ENCODE measurements around the gene C20orf202.
"Not testable (repeated sequence)": the region's sequence is repeated elsewhere in the genome, so short reads cannot be mapped to it uniquely, and the experiment has no call there.

C20orf202 gene

GRCh38 chr20:1245578-1245977 lies 42.3 kb downstream of the C20orf202 start:
- no CpG with 5 or more reads among the region's 2 CpGs for WGBS (ENCODE audit: insufficient coverage, insufficient read length)
- no peak overlapping the region for H3K27ac ChIP-seq (ENCODE audit: low read length)
- no peak for DNase-seq (ENCODE audit: low read depth, low spot score)
- H3K4me3 ChIP-seq (ENCODE audit: low read length), result no peak overlapping the region
- no peaks in the 10 kb centered on the region for H3K9me3 ChIP-seq (ENCODE audit: control insufficient read depth, insufficient read depth, low read length)
- no peaks in the 10 kb centered on the region for H3K27me3 ChIP-seq (ENCODE audit: control insufficient read depth, insufficient read depth, low read length)
- H3K4me1 ChIP-seq (ENCODE audit: control insufficient read depth, insufficient read depth, low read length), result no peaks in the 10 kb centered on the region
- no peaks in the 10 kb centered on the region for H3K36me3 ChIP-seq (ENCODE audit: control insufficient read depth, insufficient read depth, low read length)

GRCh38 chr20:1247689-1248088 lies 44.4 kb downstream of the C20orf202 start:
- Histone ChIP-seq H3K27ac (ENCODE audit: low read length) (no peak overlapping the region), H3K4me1 (ENCODE audit: control insufficient read depth, insufficient read depth, low read length) (no peaks in the 10 kb centered on the region), H3K36me3 (ENCODE audit: control insufficient read depth, insufficient read depth, low read length) (no peaks in the 10 kb centered on the region), H3K4me3 (ENCODE audit: low read length) (no peak overlapping the region), H3K9me3 (ENCODE audit: control insufficient read depth, insufficient read depth, low read length) (no peaks in the 10 kb centered on the region), H3K27me3 (ENCODE audit: control insufficient read depth, insufficient read depth, low read length) (no peaks in the 10 kb centered on the region)
- DNase-seq (ENCODE audit: low read depth, low spot score), result no peak

DNA sequence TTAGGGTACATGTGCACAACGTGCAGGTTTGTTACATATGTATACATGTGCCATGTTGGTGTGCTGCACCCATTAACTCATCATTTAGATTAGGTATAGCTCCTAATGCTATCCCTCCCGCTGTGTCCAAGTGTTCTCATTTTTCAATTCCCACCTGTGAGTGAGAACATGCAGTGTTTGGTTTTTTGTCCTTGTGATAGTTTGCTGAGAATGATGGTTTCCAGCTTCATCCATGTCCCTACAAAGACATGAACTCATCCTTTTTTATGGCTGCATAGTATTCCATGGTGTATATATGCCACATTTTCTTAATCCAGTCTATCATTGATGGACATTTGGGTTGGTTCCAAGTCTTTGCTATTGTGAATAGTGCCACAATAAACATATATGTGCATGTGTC lies 47.0 kb downstream of the C20orf202 start:
- no CpG with 5 or more reads among the region's 2 CpGs for WGBS (ENCODE audit: insufficient coverage, insufficient read length)
- H3K27ac ChIP-seq (ENCODE audit: low read length); H3K9me3 ChIP-seq (ENCODE audit: control insufficient read depth, insufficient read depth, low read length); DNase-seq (ENCODE audit: low read depth, low spot score); H3K27me3 ChIP-seq (ENCODE audit: control insufficient read depth, insufficient read depth, low read length); H3K36me3 ChIP-seq (ENCODE audit: control insufficient read depth, insufficient read depth, low read length); H3K4me3 ChIP-seq (ENCODE audit: low read length); H3K4me1 ChIP-seq (ENCODE audit: control insufficient read depth, insufficient read depth, low read length): not testable (repeated sequence)

- DNase-seq (ENCODE audit: low read depth, low spot score), result no peak
- H3K4me3 ChIP-seq (ENCODE audit: low read length), result no peak overlapping the region
- no peaks in the 10 kb centered on the region for H3K9me3 ChIP-seq (ENCODE audit: control insufficient read depth, insufficient read depth, low read length)
- H3K4me1 ChIP-seq (ENCODE audit: control insufficient read depth, insufficient read depth, low read length), result no peaks in the 10 kb centered on the region
- H3K36me3 ChIP-seq (ENCODE audit: control insufficient read depth, insufficient read depth, low read length), result no peaks in the 10 kb centered on the region
- H3K27ac ChIP-seq (ENCODE audit: low read length), result no peak overlapping the region
- WGBS (ENCODE audit: insufficient coverage, insufficient read length), result no CpG with 5 or more reads among the region's 3 CpGs
- H3K27me3 ChIP-seq (ENCODE audit: control insufficient read depth, insufficient read depth, low read length), result no peaks in the 10 kb centered on the region
These were observed 49.2 kb downstream of the C20orf202 start for GRCh38 chr20:1252416-1252815.

DNA sequence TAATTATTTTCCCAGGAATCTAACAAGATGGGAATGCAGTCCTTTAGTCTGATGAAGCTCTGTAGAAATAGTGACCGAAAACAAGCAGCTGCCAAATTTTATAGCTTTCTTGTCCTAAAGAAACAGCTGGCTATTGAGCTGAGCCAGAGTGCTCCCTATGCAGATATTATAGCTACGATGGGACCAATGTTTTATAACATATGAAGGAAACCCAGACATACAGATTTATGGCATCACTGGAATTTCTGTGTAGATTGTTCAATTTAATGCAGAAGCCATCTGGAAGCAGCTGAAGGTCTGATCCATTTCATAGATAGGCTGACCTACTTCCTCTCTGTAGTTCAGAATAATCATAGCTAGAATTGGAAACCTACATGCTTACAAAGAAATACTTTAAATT lies 51.0 kb downstream of the C20orf202 start:
- no peaks in the 10 kb centered on the region for H3K4me1 ChIP-seq (ENCODE audit: control insufficient read depth, insufficient read depth, low read length)
- WGBS (ENCODE audit: insufficient coverage, insufficient read length), result no CpG with 5 or more reads among the region's 2 CpGs
- no peaks in the 10 kb centered on the region for H3K27me3 ChIP-seq (ENCODE audit: control insufficient read depth, insufficient read depth, low read length)
- DNase-seq (ENCODE audit: low read depth, low spot score), result no peak
- no peaks in the 10 kb centered on the region for H3K36me3 ChIP-seq (ENCODE audit: control insufficient read depth, insufficient read depth, low read length)
- no peak overlapping the region for H3K27ac ChIP-seq (ENCODE audit: low read length)
- no peak overlapping the region for H3K4me3 ChIP-seq (ENCODE audit: low read length)
- no peaks in the 10 kb centered on the region for H3K9me3 ChIP-seq (ENCODE audit: control insufficient read depth, insufficient read depth, low read length)

DNA sequence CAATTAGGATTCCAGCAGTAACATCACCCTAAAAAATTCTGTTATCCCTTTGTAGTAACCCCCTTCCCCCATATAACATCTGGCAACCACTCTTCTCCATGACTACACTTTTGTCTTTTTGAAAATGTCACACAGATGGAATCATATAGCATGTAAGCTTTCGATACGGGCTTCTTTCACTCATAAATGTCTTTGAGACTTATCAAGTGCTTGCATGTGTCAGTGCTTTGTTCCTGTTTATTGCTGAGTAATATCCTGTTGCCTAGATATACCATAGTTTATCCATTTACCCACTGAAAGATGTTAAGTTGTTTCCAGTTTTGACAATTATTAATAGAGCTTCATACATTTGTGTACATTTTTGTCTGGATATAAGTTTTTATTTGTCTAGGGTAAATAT lies 52.4 kb downstream of the C20orf202 start:
- no peaks in the 10 kb centered on the region for H3K36me3 ChIP-seq (ENCODE audit: control insufficient read depth, insufficient read depth, low read length)
- no peak for DNase-seq (ENCODE audit: low read depth, low spot score)
- H3K4me1 ChIP-seq (ENCODE audit: control insufficient read depth, insufficient read depth, low read length), result no peaks in the 10 kb centered on the region
- no CpG with 5 or more reads among the region's 2 CpGs for WGBS (ENCODE audit: insufficient coverage, insufficient read length)
- no peaks in the 10 kb centered on the region for H3K27me3 ChIP-seq (ENCODE audit: control insufficient read depth, insufficient read depth, low read length)
- H3K4me3 ChIP-seq (ENCODE audit: low read length), result no peak overlapping the region
- H3K27ac ChIP-seq (ENCODE audit: low read length), result no peak overlapping the region
- H3K9me3 ChIP-seq (ENCODE audit: control insufficient read depth, insufficient read depth, low read length), result no peaks in the 10 kb centered on the region

Data from iPS DF 6.9 (cell line).